ENCODE results near the gene GREB1. TPM values are rescaled to one million over a fixed set of nuclear protein-coding genes. Genes with fewer than 3 reads are reported as not detected.

GREB1 gene
- total and polyA plus RNA-seq, 2 donors (not counting 1 experiment from before 2014, with no cell fraction given) = 0.04 to 0.39 TPM

- H3K4me2 ChIP-seq (replicated peaks; ENCODE audit: low read depth, low read length, poor library complexity, severe bottlenecking) = no peak overlapping the region
These were observed 31.0 kb upstream of the GREB1 start for GRCh38 chr2:11502740-11503292.

More at GRCh38 chr2:11502740-11503292, 31.0 kb upstream of the GREB1 start:
- Histone ChIP-seq H3K27ac (ENCODE audit: low read length in 2 of 2) (no peak overlapping the region), H3K4me1 (ENCODE audit: control insufficient read depth in 2 of 2, insufficient read depth in 2 of 2, low read length in 2 of 2) (no peaks in the 10 kb centered on the region), H3K9ac (ENCODE audit: low read length) (no peak overlapping the region), H2AFZ (ENCODE audit: insufficient read depth, low read depth, low read length, poor library complexity, severe bottlenecking) (no peak overlapping the region), H3K27me3 (replicated peaks in 1 of 4; ENCODE audit: control extremely low read depth in 1 of 4, control insufficient read depth in 3 of 4, insufficient read depth in 4 of 4, low read length in 3 of 4) (peaks cover 0 to 5% (median 3%) of the 10 kb centered on the region in 4 experiments), H4K20me1 (ENCODE audit: control insufficient read depth, insufficient read depth, low read length, poor library complexity, severe bottlenecking) (no peaks in the 10 kb centered on the region), H3K36me3 (replicated peaks in 1 of 2; ENCODE audit: control extremely low read depth in 1 of 2, control insufficient read depth in 1 of 2, extremely low read depth in 1 of 2, insufficient read depth in 2 of 2, low read length in 1 of 2) (no peaks in the 10 kb centered on the region), H3K9me3 (ENCODE audit: control extremely low read depth in 1 of 3, control insufficient read depth in 2 of 3, insufficient read depth in 1 of 3, low read length in 2 of 3) (no peaks in the 10 kb centered on the region), H3K79me2 (ENCODE audit: control insufficient read depth, insufficient read depth, low read length) (no peaks in the 10 kb centered on the region), H3K4me3 (ENCODE audit: control extremely low read depth in 1 of 5, extremely low read depth in 1 of 5, insufficient read depth in 1 of 5, low read depth in 2 of 5, low read length in 4 of 5) (no peak overlapping the region)
- ChIA-PET POLR2A (no interaction called here), CTCF (no interaction called here)
- H3K27me3 Mint-ChIP-seq = peaks cover 27% of the 10 kb centered on the region
- WGBS (ENCODE audit: insufficient coverage) = 89% methylated on average over 2 of the region's 4 CpGs
- no peak overlapping the region for H3K27ac Mint-ChIP-seq
- H3K9me3 Mint-ChIP-seq (ENCODE audit: insufficient read depth) = no peaks in the 10 kb centered on the region
- intact Hi-C loops (cut with micrococcal nuclease) = no loop called here
- H3K4me1 Mint-ChIP-seq = peaks cover 2% of the 10 kb centered on the region
- DNase-seq (no peak), ATAC-seq (ENCODE audit: low read depth) (no peak)
- H3K4me3 Mint-ChIP-seq = no peak overlapping the region
- TF ChIP-seq CTCF (IDR thresholded peaks at IDR 0.05) = no peak
- TF ChIP-seq EZH2 (IDR thresholded peaks at IDR 0.05; ENCODE audit: borderline replicate concordance, insufficient read depth, low read depth, low read length, poor library complexity, severe bottlenecking) = no peak

All from B cell (primary cell).